ENCODE measurements around the gene MPG.

MPG gene

DNA sequence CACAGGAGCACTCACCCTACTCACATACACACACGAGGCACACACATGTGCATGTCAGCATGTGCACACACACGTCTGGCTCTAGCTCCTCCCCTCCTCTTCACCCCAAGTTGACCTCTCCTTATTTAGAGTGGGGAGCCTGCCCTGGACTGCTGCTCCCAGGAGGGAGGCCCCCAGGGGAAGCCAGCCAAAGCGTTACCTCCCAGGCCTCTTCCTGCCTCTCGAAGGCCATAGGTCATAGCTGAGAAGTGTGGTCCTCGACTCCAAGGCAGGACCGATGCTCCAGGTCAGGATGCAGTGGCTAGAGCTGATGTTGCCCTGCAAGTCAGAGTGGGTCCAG lies 43.4 kb upstream of the MPG start:
- Histone ChIP-seq H3K36me3 (ENCODE audit: low read length) (no peaks in the 10 kb centered on the region), H3F3A (ENCODE audit: insufficient read depth) (no peaks in the 10 kb centered on the region), H3K4me2 (ENCODE audit: low read depth, low read length, poor library complexity, severe bottlenecking) (no peak overlapping the region), H3K9ac (ENCODE audit: low read length) (no peak overlapping the region), H3K79me2 (ENCODE audit: insufficient read depth, low read length) (no peaks in the 10 kb centered on the region), H3K9me3 (ENCODE audit: insufficient read depth, low read length) (no peaks in the 10 kb centered on the region), H3K27me3 (ENCODE audit: low read length) (no peaks in the 10 kb centered on the region), H2AFZ (ENCODE audit: low read depth, low read length, severe bottlenecking) (no peak overlapping the region), H3K27ac (ENCODE audit: low read depth, low read length) (no peak overlapping the region), H3K4me3 (ENCODE audit: insufficient read depth, low read length, poor library complexity, severe bottlenecking) (no peak overlapping the region), H3K9me2 (replicated peaks; ENCODE audit: insufficient read depth, low read length) (no peaks in the 10 kb centered on the region), H4K20me1 (ENCODE audit: low read depth, low read length) (no peaks in the 10 kb centered on the region; the same call in 1 of the 2 replicates)
- TF ChIP-seq, protein P1, sequence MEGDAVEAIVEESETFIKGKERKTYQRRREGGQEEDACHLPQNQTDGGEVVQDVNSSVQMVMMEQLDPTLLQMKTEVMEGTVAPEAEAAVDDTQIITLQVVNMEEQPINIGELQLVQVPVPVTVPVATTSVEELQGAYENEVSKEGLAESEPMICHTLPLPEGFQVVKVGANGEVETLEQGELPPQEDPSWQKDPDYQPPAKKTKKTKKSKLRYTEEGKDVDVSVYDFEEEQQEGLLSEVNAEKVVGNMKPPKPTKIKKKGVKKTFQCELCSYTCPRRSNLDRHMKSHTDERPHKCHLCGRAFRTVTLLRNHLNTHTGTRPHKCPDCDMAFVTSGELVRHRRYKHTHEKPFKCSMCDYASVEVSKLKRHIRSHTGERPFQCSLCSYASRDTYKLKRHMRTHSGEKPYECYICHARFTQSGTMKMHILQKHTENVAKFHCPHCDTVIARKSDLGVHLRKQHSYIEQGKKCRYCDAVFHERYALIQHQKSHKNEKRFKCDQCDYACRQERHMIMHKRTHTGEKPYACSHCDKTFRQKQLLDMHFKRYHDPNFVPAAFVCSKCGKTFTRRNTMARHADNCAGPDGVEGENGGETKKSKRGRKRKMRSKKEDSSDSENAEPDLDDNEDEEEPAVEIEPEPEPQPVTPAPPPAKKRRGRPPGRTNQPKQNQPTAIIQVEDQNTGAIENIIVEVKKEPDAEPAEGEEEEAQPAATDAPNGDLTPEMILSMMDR (IDR thresholded peaks at IDR 0.05; ENCODE audit: insufficient read depth, low read length, poor library complexity, severe bottlenecking): no peak
- TF ChIP-seq EZH2phosphoT487 (conservative IDR thresholded peaks at IDR 0.05; ENCODE audit: low read length): no peak

DNA sequence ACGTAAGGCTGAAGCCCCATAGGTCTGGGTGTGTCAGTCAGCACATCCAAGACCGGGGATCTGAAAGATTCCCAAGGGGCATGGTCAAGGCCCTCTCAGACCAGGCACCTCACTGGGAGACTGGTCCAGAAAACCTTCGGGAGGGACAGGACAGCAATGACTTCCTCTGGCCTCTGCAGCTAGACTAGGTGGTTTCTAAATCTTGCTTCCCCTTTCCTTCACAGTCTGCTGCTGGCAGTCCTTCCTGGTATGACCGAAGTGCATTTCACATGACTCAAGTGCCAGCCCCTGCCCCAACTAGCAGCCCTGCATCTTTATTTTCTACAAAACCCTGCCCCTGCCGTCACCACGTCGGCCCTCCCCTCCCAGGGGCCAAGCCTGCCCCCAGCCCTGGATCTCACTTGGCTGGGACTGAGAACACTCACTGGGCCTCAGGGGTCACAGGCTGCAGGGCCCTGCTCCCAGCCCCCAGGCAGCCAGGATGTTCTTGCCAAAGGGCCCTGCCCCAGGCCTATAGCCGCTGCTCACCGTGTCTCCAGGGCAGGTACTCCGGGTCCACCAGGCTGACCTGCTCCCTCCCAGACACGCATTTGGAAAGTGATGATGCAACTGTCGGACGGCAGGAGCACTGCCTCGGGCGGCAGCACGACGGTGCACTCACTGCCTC lies 42.9 kb upstream of the MPG start:
- no peak overlapping the region for H3K4me2 ChIP-seq (ENCODE audit: low read depth, low read length, poor library complexity, severe bottlenecking)
- H2AFZ ChIP-seq (ENCODE audit: low read depth, low read length, severe bottlenecking): no peak overlapping the region
- no peaks in the 10 kb centered on the region; the same call in 1 of the 2 replicates for H4K20me1 ChIP-seq (ENCODE audit: low read depth, low read length)
- no peak overlapping the region for H3K9ac ChIP-seq (ENCODE audit: low read length)
- no peaks in the 10 kb centered on the region for H3K9me2 ChIP-seq (replicated peaks; ENCODE audit: insufficient read depth, low read length)
- H3K36me3 ChIP-seq (ENCODE audit: low read length): no peaks in the 10 kb centered on the region
- no peak overlapping the region for H3K4me3 ChIP-seq (ENCODE audit: insufficient read depth, low read length, poor library complexity, severe bottlenecking)
- H3K27ac ChIP-seq (ENCODE audit: low read depth, low read length): no peak overlapping the region
- H3K27me3 ChIP-seq (ENCODE audit: low read length): no peaks in the 10 kb centered on the region
- no peak for TF ChIP-seq EZH2phosphoT487 (conservative IDR thresholded peaks at IDR 0.05; ENCODE audit: low read length)
- TF ChIP-seq, protein P1 (IDR thresholded peaks at IDR 0.05; ENCODE audit: insufficient read depth, low read length, poor library complexity, severe bottlenecking): no peak
- no peaks in the 10 kb centered on the region for H3K79me2 ChIP-seq (ENCODE audit: insufficient read depth, low read length)
- H3F3A ChIP-seq (ENCODE audit: insufficient read depth): no peaks in the 10 kb centered on the region
- no peaks in the 10 kb centered on the region for H3K9me3 ChIP-seq (ENCODE audit: insufficient read depth, low read length)

DNA sequence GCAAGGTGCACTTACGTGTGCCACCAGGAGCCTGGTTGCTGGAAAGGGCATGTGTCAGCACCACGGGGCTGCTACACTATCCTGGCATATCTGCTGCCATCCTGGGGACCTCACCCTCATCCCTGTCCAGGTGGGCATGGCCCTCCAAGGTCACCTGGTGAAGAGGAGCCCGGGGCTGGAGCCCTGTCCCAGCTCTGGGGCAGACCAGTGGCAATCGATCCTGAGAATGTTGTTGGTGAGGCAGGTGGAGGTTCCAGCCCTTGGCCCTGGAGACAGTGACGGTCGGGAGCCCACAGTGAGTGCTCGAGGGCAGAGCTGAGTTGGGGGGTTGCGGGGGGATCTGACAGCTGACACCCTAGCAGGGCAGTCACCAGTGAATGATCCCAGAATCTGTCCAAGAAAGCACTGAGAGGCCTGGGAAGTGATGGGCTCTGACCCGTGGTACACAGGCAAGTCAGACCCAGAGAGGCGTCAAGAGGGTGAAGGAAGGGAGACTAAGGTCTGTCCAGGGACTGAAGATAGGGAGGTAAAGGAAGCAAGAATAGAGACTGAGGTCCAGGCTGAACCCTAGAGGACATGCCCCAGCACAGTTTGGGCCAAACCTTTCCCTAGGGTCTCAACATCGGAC lies 42.2 kb upstream of the MPG start:
- H3K9me2 ChIP-seq (replicated peaks; ENCODE audit: insufficient read depth, low read length): no peaks in the 10 kb centered on the region
- H3K27ac ChIP-seq (ENCODE audit: low read depth, low read length): no peak overlapping the region
- TF ChIP-seq EZH2phosphoT487 (conservative IDR thresholded peaks at IDR 0.05; ENCODE audit: low read length): no peak
- TF ChIP-seq, protein P1 (IDR thresholded peaks at IDR 0.05; ENCODE audit: insufficient read depth, low read length, poor library complexity, severe bottlenecking): no peak
- no peaks in the 10 kb centered on the region for H3K79me2 ChIP-seq (ENCODE audit: insufficient read depth, low read length)
- H3K27me3 ChIP-seq (ENCODE audit: low read length): no peaks in the 10 kb centered on the region
- H3K4me3 ChIP-seq (ENCODE audit: insufficient read depth, low read length, poor library complexity, severe bottlenecking): no peak overlapping the region
- no peak overlapping the region for H3K4me2 ChIP-seq (ENCODE audit: low read depth, low read length, poor library complexity, severe bottlenecking)
- H3F3A ChIP-seq (ENCODE audit: insufficient read depth): no peaks in the 10 kb centered on the region
- H4K20me1 ChIP-seq (ENCODE audit: low read depth, low read length): no peaks in the 10 kb centered on the region; the same call in 1 of the 2 replicates
- no peak overlapping the region for H3K9ac ChIP-seq (ENCODE audit: low read length)
- no peak overlapping the region for H2AFZ ChIP-seq (ENCODE audit: low read depth, low read length, severe bottlenecking)
- no peaks in the 10 kb centered on the region for H3K36me3 ChIP-seq (ENCODE audit: low read length)
- H3K9me3 ChIP-seq (ENCODE audit: insufficient read depth, low read length): no peaks in the 10 kb centered on the region
